GM18511 (cell line): ENCODE data around the gene TAOK3.
"Not testable (repeated sequence)": the region's sequence is repeated elsewhere in the genome, so short reads cannot be mapped to it uniquely, and the experiment has no call there.

Source experiments
- ATAC-seq: cut with Tn5 transposase; IDR thresholded peaks from one replicate; pipeline ENCODE4 v1.9.1; 2021; ENCODE audit warnings: mild to moderate bottlenecking, moderate library complexity; ENCODE audit not compliant: unreplicated experiment

TAOK3 gene

DNA sequence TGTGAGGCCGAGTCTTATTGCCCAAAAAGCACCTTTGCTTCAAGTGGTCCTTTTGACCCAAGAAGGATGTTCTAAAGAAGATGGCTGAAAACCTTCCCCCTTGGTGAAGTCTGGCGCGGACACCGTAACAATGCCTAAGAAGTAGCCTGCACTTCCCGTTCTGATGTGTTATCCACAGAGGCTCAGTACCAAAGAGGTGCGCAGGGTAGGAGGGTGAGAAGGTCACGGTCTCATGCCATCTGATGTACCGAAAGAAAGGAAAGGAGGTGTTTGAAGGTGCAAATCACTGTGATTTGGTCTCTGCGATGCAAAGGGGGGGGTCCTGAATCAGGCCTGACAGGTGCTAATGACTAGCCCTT lies 226.9 kb downstream of the TAOK3 start:
- no peak for ATAC-seq

DNA sequence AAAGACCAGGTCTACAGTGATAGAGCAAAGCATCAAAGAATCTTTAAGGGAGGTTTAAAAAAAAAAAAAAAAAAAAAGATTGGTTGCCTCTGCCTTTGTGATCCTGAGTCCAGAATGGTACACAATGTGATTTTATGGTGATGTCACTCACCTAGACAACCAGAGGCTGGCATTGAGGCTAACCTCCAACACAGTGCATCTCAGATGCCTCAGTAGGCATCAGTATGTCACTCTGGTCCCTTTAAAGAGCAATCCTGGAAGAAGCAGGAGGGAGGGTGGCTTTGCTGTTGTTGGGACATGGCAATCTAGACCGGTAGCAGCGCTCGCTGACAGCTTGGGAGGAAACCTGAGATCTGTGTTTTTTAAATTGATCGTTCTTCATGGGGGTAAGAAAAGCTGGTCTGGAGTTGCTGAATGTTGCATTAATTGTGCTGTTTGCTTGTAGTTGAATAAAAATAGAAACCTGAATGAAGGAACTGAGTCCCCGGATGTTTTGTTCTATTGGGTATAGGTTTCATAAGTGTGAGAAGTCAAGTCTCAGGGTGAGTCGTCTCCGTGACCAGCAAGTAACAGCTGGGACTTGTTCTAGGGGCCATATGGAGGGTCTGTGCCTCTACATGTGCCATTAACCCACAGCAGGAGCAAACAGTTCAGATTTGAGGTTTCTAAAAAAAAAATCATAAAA lies 227.5 kb downstream of the TAOK3 start:
- ATAC-seq = peak; percentile 48

- no peak for ATAC-seq
These were observed 228.2 kb downstream of the TAOK3 start for GRCh38 chr12:118144499-118144898.

DNA sequence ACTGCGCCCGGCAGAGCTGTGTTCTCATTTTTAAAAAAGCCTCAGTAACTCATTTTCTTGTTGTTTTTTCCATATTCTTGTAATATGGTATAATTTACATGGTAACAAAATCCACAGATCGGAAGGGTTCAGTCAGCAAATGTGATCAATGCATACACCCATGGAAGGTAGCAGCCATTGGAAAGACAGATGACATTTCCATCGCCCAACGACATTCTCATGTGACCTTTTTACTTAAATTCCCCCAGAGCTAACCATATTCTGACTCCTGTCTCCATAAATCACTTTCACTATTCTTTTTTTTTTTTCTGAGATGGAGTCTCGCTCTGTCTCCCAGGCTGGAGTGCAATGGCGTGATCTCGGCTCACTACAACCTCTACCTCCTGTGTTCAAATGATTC lies 231.9 kb downstream of the TAOK3 start:
- no peak for ATAC-seq

DNA sequence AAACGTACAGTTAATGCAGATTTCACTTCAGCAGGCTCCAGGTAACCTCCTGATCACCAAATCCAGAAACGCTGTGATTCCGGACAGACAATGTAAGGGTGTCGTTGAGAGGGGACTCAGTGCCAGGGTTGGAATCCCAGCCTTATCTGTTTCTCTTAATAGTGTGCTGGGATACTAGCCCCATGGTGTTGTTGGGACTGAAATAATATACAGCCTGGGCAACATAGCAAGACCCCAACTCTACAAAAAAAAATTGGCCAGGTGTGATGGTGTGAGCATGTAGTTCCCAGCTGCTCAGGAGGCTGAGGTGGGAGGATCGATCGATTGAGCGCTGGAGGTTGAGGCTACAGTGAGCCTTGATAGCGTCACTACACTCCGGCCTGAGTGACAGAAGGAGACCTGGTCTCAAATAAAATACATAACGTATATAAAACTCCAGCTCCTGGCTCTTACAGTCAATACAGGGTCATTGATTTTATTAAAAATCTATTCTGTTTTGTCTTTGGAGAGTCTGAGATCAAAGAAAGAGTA lies 235.5 kb downstream of the TAOK3 start:
- ATAC-seq = no peak

DNA sequence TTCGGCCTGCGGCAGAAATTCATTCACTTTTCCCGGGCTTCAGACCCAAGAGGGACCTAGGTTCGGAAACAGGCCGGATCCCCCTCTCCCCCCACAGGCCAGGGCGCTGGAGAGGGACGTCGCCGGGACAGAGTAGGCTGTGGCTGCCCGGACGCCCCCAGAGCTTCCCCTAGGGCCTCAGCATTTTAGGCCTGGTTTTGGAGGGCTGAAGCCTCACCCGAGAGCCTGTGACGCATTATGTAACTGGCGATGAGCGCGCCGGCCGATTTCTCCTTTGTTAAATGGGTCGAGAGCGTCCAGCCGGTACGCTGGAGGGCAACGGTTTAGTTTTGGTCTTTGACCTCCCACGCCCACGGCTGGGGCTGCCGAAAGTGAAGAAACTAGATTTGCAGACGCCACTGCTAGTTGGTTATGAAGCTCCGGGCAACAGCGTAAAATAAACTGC lies 236.1 kb downstream of the TAOK3 start:
- peak; percentile 41 for ATAC-seq

DNA sequence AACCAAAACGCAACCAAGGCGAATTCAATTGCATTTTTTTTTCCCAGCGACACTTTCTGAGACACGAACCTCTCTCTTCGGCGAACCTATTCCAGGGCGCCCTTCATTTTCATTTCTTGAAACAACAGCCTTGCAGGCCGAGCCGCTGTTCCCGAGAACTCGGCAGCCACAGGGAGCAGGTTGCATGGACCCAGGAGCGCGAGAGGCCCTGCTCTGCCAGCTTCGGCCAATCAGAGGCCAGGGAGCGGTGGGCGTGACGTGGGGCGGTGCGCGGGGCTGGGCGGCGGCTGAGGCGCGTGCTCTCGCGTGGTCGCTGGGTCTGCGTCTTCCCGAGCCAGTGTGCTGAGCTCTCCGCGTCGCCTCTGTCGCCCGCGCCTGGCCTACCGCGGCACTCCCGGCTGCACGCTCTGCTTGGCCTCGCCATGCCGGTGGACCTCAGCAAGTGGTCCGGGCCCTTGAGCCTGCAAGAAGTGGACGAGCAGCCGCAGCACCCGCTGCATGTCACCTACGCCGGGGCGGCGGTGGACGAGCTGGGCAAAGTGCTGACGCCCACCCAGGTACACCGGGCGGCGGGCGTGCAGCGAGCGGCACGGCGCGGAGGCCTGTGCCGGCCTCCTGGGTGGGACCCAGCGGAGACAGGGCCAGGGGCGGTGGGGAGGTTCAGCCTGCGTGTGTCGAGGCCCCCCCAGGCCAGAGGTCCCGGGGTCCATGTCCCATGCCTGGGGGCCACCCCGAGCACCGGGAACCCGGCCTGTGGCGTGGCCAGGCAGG lies 236.7 kb downstream of the TAOK3 start, which contains the start of gene PEBP1:
Gene PEBP1, plus strand, starts transcription at position 337 of the 771 bp plus-strand sequence. Its CDS starts 86 bp downstream, at position 423.
- peak; percentile 96 for ATAC-seq

DNA sequence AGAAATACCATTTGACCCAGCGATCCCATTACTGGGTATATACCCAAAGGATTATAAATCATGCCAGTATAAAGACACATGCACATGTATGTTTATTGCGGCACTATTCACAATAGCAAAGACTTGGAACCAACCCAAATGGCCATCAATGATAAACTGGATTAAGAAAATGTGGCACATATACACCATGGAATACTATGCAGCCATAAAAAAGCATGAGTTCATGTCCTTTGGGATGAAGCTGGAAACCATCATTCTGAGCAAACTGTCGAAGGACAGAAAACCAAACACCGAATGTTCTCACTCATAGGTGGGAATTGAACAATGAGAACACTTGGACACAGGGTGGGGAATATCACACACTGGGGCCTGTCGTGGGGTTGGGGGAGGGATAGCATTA lies 243.3 kb downstream of the TAOK3 start:
- ATAC-seq = not testable (repeated sequence)

DNA sequence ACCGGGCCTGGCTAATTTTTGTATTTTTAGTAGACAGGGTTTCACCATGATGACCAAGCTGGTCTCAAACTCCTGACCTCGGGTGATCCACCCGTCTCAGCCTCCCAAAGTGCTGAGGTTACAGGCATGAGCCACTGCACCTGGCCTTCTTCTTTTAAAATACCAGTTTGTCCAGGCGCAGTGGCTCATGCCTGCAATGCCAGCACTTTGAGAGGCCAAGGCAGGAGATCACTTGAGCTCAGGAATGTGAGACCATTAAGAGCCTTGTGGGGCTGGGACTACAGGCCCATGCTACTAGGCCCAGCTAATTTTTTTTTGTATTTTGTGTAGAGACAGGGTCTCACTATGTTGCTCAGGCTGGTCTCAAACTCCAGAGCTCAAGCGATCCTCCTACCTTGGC lies 244.8 kb downstream of the TAOK3 start:
- no peak for ATAC-seq

GRCh38 chr12:118126119-118126757 lies 246.5 kb downstream of the TAOK3 start:
- ATAC-seq = no peak

GRCh38 chr12:118125743-118126118 lies 247.0 kb downstream of the TAOK3 start:
- no peak for ATAC-seq

DNA sequence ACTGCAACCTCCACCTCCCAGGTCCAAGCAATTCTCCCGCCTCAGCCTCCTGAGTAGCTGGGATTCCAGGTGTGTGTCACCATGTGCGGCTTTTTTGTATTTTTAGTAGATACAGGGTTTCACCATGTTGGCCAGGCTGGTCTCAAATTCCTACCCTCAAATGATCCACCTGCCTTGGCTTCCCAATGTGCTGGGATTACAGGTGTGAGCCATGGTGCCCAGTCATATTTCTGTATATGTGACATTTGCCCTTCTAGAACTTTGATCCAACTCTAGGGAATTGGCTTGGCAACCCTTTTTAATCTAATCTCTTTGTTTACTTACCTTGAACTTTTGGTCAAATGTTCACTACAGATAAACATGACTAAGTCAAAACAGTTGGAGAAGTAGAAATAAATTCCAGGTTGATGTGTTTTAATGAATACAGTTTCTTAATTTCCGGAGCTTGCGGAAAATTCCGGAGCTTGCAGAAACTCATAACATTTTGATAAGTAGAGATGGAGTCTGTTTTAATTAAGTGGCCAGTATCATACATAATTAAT lies 248.3 kb downstream of the TAOK3 start:
- no peak for ATAC-seq

GRCh38 chr12:118122264-118122663 lies 250.4 kb downstream of the TAOK3 start:
- no peak for ATAC-seq

GRCh38 chr12:118120579-118121363 lies 251.9 kb downstream of the TAOK3 start:
- ATAC-seq = no peak

- no peak for ATAC-seq
These were observed 253.2 kb downstream of the TAOK3 start for GRCh38 chr12:118119449-118119879.

DNA sequence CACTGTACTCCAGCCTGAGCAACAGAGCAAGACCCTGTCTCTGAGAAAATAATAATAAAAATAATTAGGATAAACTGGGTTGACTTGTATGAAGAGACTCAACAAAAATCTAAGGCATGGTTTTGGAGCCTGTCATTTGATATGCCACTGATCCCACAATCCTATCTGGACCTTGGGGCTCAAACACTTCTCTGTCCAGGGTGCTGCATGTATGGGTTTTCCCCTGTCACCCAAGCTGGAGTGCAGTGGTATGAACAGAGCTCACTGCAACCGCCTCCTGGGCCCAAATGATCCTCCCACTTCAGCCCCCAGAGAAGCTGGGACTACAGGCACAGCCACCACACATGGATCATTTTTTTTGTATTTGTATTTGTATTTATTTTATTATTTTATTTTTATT lies 263.6 kb downstream of the TAOK3 start:
- ATAC-seq = no peak

DNA sequence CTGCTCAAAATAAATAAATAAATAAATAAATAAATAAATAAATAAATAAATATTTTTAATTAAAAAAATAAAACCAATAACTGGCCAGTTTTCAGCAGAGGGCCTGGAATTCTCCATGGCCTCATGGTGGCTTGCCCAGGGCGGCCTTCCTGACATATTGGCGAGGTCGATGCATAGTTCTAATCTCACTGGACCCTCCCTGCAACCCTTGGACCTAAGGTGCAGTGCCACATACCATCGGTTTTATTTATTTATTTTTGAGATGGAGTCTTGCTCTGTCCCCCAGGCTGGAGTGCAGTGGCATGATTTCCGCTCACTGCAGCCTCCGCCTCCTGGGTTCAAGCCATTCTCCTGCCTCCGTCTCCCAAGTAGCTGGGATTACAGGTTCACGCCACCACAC lies 265.0 kb downstream of the TAOK3 start:
- ATAC-seq = no peak

DNA sequence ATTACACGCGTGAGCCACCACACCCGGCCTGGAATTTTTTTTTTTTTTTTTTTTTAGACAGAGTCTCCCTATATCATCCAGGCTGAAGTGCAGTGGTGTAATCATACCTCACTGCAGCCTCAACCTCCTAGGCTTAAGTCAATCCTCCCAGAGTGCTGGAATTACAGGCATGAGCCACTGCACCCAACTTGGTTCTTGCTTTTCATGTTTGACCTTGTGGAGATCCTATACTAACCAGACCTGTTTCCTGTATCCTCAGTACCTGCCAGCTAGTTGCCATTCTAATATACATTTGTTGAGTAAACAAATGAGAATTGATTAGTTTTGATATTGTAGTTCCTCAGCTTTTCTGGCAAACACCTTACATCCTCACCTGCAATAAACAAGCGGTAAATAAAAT lies 265.7 kb downstream of the TAOK3 start:
- ATAC-seq = no peak

- ATAC-seq = peak; percentile 58
These were observed 268.9 kb downstream of the TAOK3 start, which contains the start of gene VSIG10 for GRCh38 chr12:118103601-118104382. Gene VSIG10, minus strand, starts transcription at chr12:118104011. Its CDS starts 340 bp downstream, at chr12:118103671.

- peak; percentile 15 for ATAC-seq
These were observed 269.5 kb downstream of the TAOK3 start for GRCh38 chr12:118103201-118103600.
